GOT3 (cell line): ENCODE measurements around the gene LOXHD1.

ENCODE experiments used
- DNase-seq: peaks from one replicate; lab custom pipeline; 2025; ENCODE audit warnings: mixed read lengths; lab: John Stamatoyannopoulos, UW

LOXHD1 gene

GRCh38 chr18:46449033-46449432, 208.0 kb downstream of the LOXHD1 start:
- DNase-seq: no peak

GRCh38 chr18:46448347-46448746, 208.7 kb downstream of the LOXHD1 start:
- DNase-seq: no peak

- DNase-seq: no peak
Measured at GRCh38 chr18:46447792-46448191, 209.2 kb downstream of the LOXHD1 start.

- no peak for DNase-seq
Measured at GRCh38 chr18:46447323-46447722, 209.7 kb downstream of the LOXHD1 start.

GRCh38 chr18:46445522-46446313, 211.3 kb downstream of the LOXHD1 start:
- no peak for DNase-seq

- DNase-seq: no peak
Measured at GRCh38 chr18:46439037-46439436, 218.0 kb downstream of the LOXHD1 start.

- no peak for DNase-seq
Measured at GRCh38 chr18:46437061-46437460, 220.0 kb downstream of the LOXHD1 start.

- DNase-seq: no peak
Measured at GRCh38 chr18:46436621-46437020, 220.4 kb downstream of the LOXHD1 start.

GRCh38 chr18:46435031-46435430, 222.0 kb downstream of the LOXHD1 start:
- DNase-seq: no peak

GRCh38 chr18:46434629-46435028, 222.4 kb downstream of the LOXHD1 start:
- DNase-seq: no peak

- no peak for DNase-seq
Measured at GRCh38 chr18:46433121-46433826, 223.7 kb downstream of the LOXHD1 start.

GRCh38 chr18:46431522-46432171, 225.4 kb downstream of the LOXHD1 start:
- DNase-seq: no peak

GRCh38 chr18:46429649-46430224, 227.3 kb downstream of the LOXHD1 start:
- DNase-seq: no peak

GRCh38 chr18:46429130-46429529, 227.9 kb downstream of the LOXHD1 start:
- no peak for DNase-seq

GRCh38 chr18:46428368-46428767, 228.7 kb downstream of the LOXHD1 start:
- DNase-seq: no peak

GRCh38 chr18:46427216-46427995, 229.6 kb downstream of the LOXHD1 start:
- DNase-seq: no peak
